ENCODE data around the gene COBLL1. TPM values are rescaled to one million over a fixed set of nuclear protein-coding genes. Genes with fewer than 3 reads are reported as not detected.

Gene COBLL1
- total and polyA plus RNA-seq, 4 donors = 16.3 to 114 (median 36.4) TPM

GRCh38 chr2:164742738-164743317 lies 98.8 kb downstream of the COBLL1 start:
- DNase-seq (ENCODE audit: low spot score) = no peak

More at GRCh38 chr2:164742738-164743317, 98.8 kb downstream of the COBLL1 start:
- no peaks in the 10 kb centered on the region for H3K36me3 ChIP-seq (ENCODE audit: control insufficient read depth in 4 of 4, insufficient read depth in 3 of 4, low read depth in 1 of 4, low read length in 3 of 4)
- no peak overlapping the region for H3K4me3 ChIP-seq (ENCODE audit: low read depth in 1 of 3, low read length in 3 of 3)
- H3K27me3 ChIP-seq (ENCODE audit: control insufficient read depth in 4 of 4, insufficient read depth in 4 of 4, low read length in 3 of 4) = no peaks in the 10 kb centered on the region
- peak overlapping the region in 1 of 2 donors; percentile 49 for H3K9ac ChIP-seq (ENCODE audit: low read depth in 1 of 2, low read length in 2 of 2)
- H3K27ac ChIP-seq (ENCODE audit: low read depth in 1 of 2, low read length in 2 of 2) = peak overlapping the region; percentile 26 to 27
- H3K9me3 ChIP-seq (ENCODE audit: control insufficient read depth in 4 of 4, low read length in 3 of 4) = no peaks in the 10 kb centered on the region
- TF ChIP-seq TAF1 (conservative IDR thresholded peaks at IDR 0.05) = no peak
- TF ChIP-seq FOXA2 (IDR thresholded peaks at IDR 0.05) = no peak
- TF ChIP-seq ATF3 (IDR thresholded peaks at IDR 0.05) = peak; percentile 60
- peak; percentile 22 for TF ChIP-seq NR2F2 (IDR thresholded peaks at IDR 0.05)
- TF ChIP-seq MAX (IDR thresholded peaks at IDR 0.05) = no peak
- TF ChIP-seq FOXA1 (IDR thresholded peaks at IDR 0.05) = no peak
- TF ChIP-seq JUND (IDR thresholded peaks at IDR 0.05) = peak in 1 of 2 donors; percentile 43
- TF ChIP-seq RXRA (IDR thresholded peaks at IDR 0.05) = peak; percentile 86 to 87
- TF ChIP-seq ZBTB33 (IDR thresholded peaks at IDR 0.05) = peak; percentile 41
- TF ChIP-seq HNF4A (conservative IDR thresholded peaks at IDR 0.05) = peak; percentile 83 to 92
- peak; percentile 68 for TF ChIP-seq REST (IDR thresholded peaks at IDR 0.05)
- TF ChIP-seq YY1 (IDR thresholded peaks at IDR 0.05) = peak; percentile 54
- TF ChIP-seq RAD21 (IDR thresholded peaks at IDR 0.05) = peak; percentile 52 to 55
- peak; percentile 37 for TF ChIP-seq HNF4G (IDR thresholded peaks at IDR 0.05)
- no peak for TF ChIP-seq CTCF (IDR thresholded peaks at IDR 0.05; ENCODE audit: low read depth, low read length, missing input control)
- peak; percentile 86 for TF ChIP-seq SP1 (IDR thresholded peaks at IDR 0.05)
- TF ChIP-seq EGR1 (IDR thresholded peaks at IDR 0.05; ENCODE audit: low read depth in 2 of 2) = peak; percentile 68 to 92
- no peak for TF ChIP-seq GABPA (IDR thresholded peaks at IDR 0.05 in 1 of 2, conservative IDR thresholded peaks at IDR 0.05 in 1 of 2)
- peaks cover 5 to 18% (median 8%) of the 10 kb centered on the region in 4 donors for H3K4me1 ChIP-seq (ENCODE audit: control insufficient read depth in 4 of 4, insufficient read depth in 4 of 4, low read length in 3 of 4)
- 37% methylated on average over 4 of the region's 4 CpGs for WGBS
